ENCODE measurements around the gene ABCC9.

The ABCC9 gene

GRCh38 chr12:21945002-21945401 lies 3.8 kb upstream of the ABCC9 start:
- H3K4me1 Mint-ChIP-seq: peaks cover 1% of the 10 kb centered on the region
- H3K27ac Mint-ChIP-seq: no peak overlapping the region
- no peak for TF ChIP-seq CTCF (IDR thresholded peaks at IDR 0.05; ENCODE audit: unreplicated experiment in 3 of 3)
- H3K36me3 Mint-ChIP-seq (ENCODE audit: low read depth): peaks cover 8% of the 10 kb centered on the region
- peak overlapping the region in 1 of 3 experiments; percentile 28 for H3K4me3 Mint-ChIP-seq
- H3K27me3 Mint-ChIP-seq (ENCODE audit: low read depth): peaks cover 8% of the 10 kb centered on the region
- peaks cover 45% of the 10 kb centered on the region for H3K9me3 Mint-ChIP-seq

- no peak for TF ChIP-seq CTCF (IDR thresholded peaks at IDR 0.05; ENCODE audit: unreplicated experiment in 3 of 3)
- Mint-ChIP-seq H3K27ac (peak overlapping the region in 2 of 3 experiments; percentile 96 to 99), H3K4me3 (peak overlapping the region; percentile 89 to 94 (median 92)), H3K27me3 (ENCODE audit: low read depth) (peaks cover 8% of the 10 kb centered on the region), H3K36me3 (ENCODE audit: low read depth) (no peaks in the 10 kb centered on the region), H3K4me1 (peaks cover 16% of the 10 kb centered on the region), H3K9me3 (peaks cover 30% of the 10 kb centered on the region)
These were observed 1.1 kb upstream of the ABCC9 start for GRCh38 chr12:21942377-21942703.

GRCh38 chr12:21941506-21942376 lies 515 bp upstream of the ABCC9 start:
- Mint-ChIP-seq H3K9me3 (peaks cover 25% of the 10 kb centered on the region), H3K36me3 (ENCODE audit: low read depth) (no peaks in the 10 kb centered on the region), H3K4me3 (peak overlapping the region; percentile 89 to 94 (median 92)), H3K4me1 (peaks cover 16% of the 10 kb centered on the region), H3K27ac (peak overlapping the region; percentile 94 to 99 (median 96)), H3K27me3 (ENCODE audit: low read depth) (peaks cover 8% of the 10 kb centered on the region)
- peak; percentile 57 to 60 (median 59) for TF ChIP-seq CTCF (IDR thresholded peaks at IDR 0.05; ENCODE audit: unreplicated experiment in 3 of 3)

- H3K4me3 Mint-ChIP-seq: peak overlapping the region; percentile 53 to 94 (median 92)
- H3K36me3 Mint-ChIP-seq (ENCODE audit: low read depth): peaks cover 5% of the 10 kb centered on the region
- H3K27ac Mint-ChIP-seq: peak overlapping the region; percentile 94 to 99 (median 96)
- peaks cover 16% of the 10 kb centered on the region for H3K4me1 Mint-ChIP-seq
- peaks cover 7% of the 10 kb centered on the region for H3K9me3 Mint-ChIP-seq
- TF ChIP-seq CTCF (IDR thresholded peaks at IDR 0.05; ENCODE audit: unreplicated experiment in 3 of 3): no peak
- peaks cover 8% of the 10 kb centered on the region for H3K27me3 Mint-ChIP-seq (ENCODE audit: low read depth)
These were observed 1.8 kb downstream of the ABCC9 start for GRCh38 chr12:21939435-21939834.

GRCh38 chr12:21938879-21939278 lies 2.3 kb downstream of the ABCC9 start:
- Mint-ChIP-seq H3K27ac (peak overlapping the region; percentile 94 to 99 (median 96)), H3K9me3 (peaks cover 4% of the 10 kb centered on the region), H3K27me3 (ENCODE audit: low read depth) (peaks cover 8% of the 10 kb centered on the region), H3K36me3 (ENCODE audit: low read depth) (peaks cover 8% of the 10 kb centered on the region), H3K4me3 (peak overlapping the region; percentile 53 to 94 (median 92)), H3K4me1 (peaks cover 16% of the 10 kb centered on the region)
- TF ChIP-seq CTCF (IDR thresholded peaks at IDR 0.05; ENCODE audit: unreplicated experiment in 3 of 3): no peak

- Mint-ChIP-seq H3K27ac (no peak overlapping the region), H3K4me1 (peaks cover 6% of the 10 kb centered on the region), H3K27me3 (ENCODE audit: low read depth) (no peaks in the 10 kb centered on the region), H3K4me3 (no peak overlapping the region), H3K36me3 (ENCODE audit: low read depth) (peaks cover 20% of the 10 kb centered on the region), H3K9me3 (no peaks in the 10 kb centered on the region)
- TF ChIP-seq CTCF (IDR thresholded peaks at IDR 0.05; ENCODE audit: unreplicated experiment in 3 of 3): no peak
These were observed 7.1 kb downstream of the ABCC9 start for GRCh38 chr12:21934173-21934572.
